HCT116 (cell line): Measurements from ENCODE around the gene PLOD2.

Source experiments
- CTCF ChIP-seq, 3 experiments: fragments of 200-600 bp in 1 of 3; sonication (generic) in 1 of 3; IDR thresholded peaks in 2 of 3; conservative IDR thresholded peaks in 1 of 3; 2 replicates each; pipeline ENCODE4 v1.5.1; 2012 to 2017; ENCODE audit warnings: low read depth in 2 of 3, low read length in 2 of 3, antibody characterized with exemption in 1 of 3, borderline replicate concordance in 1 of 3, control low read depth in 1 of 3, mild to moderate bottlenecking in 1 of 3, mixed read lengths in 1 of 3, mixed run types in 1 of 3, moderate library complexity in 1 of 3; ENCODE audit not compliant: insufficient read depth in 1 of 3
- RAD21 ChIP-seq: IDR thresholded peaks from 2 replicates; pipeline ENCODE4 v1.6.1; 2012; ENCODE audit warnings: low read depth, mild to moderate bottlenecking

GRCh38 chr3:146106986-146107385 is 54.0 kb downstream of the PLOD2 start:
- TF ChIP-seq RAD21 (no peak), CTCF (IDR thresholded peaks at IDR 0.05 in 2 of 3, conservative IDR thresholded peaks at IDR 0.05 in 1 of 3; ENCODE audit: borderline replicate concordance in 1 of 3, insufficient read depth in 1 of 3, low read depth in 2 of 3, low read length in 2 of 3) (no peak)
